ENCODE measurements around the gene ZNF511.
A peak's percentile ranks its signal among the peaks of the same experiment; 100 is the strongest.

Gene ZNF511

GRCh38 chr10:133336577-133337369 is 28.1 kb downstream of the ZNF511 start, which contains the start of gene CALY (continued):
- TF ChIP-seq, protein P1, sequence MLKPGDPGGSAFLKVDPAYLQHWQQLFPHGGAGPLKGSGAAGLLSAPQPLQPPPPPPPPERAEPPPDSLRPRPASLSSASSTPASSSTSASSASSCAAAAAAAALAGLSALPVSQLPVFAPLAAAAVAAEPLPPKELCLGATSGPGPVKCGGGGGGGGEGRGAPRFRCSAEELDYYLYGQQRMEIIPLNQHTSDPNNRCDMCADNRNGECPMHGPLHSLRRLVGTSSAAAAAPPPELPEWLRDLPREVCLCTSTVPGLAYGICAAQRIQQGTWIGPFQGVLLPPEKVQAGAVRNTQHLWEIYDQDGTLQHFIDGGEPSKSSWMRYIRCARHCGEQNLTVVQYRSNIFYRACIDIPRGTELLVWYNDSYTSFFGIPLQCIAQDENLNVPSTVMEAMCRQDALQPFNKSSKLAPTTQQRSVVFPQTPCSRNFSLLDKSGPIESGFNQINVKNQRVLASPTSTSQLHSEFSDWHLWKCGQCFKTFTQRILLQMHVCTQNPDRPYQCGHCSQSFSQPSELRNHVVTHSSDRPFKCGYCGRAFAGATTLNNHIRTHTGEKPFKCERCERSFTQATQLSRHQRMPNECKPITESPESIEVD (tag by site-specific recombination; IDR thresholded peaks at IDR 0.05): no peak
- TF ChIP-seq ZNF623 (tag by site-specific recombination; IDR thresholded peaks at IDR 0.05) (no peak), ZNF362 (tag by site-specific recombination; IDR thresholded peaks at IDR 0.05) (no peak), ZNF341 (tag by site-specific recombination; IDR thresholded peaks at IDR 0.05; ENCODE audit: low read depth) (no peak), ZNF16 (tag by site-specific recombination; IDR thresholded peaks at IDR 0.05; ENCODE audit: low read depth) (no peak), ZNF473 (tag by site-specific recombination; IDR thresholded peaks at IDR 0.05) (no peak), ZFP69B (tag by site-specific recombination; IDR thresholded peaks at IDR 0.05) (no peak; the same call in 1 of the 2 replicates), ZNF292 (tag by site-specific recombination; IDR thresholded peaks at IDR 0.05; ENCODE audit: borderline replicate concordance, low read depth) (0 out of 2 replicates have a peak, but pooled peaks have one; percentile 11), ZNF214 (tag by site-specific recombination; IDR thresholded peaks at IDR 0.05; ENCODE audit: borderline replicate concordance) (no peak), YY1 (tag by site-specific recombination; IDR thresholded peaks at IDR 0.05) (no peak; the same call in 1 of the 2 replicates), ZNF335 (tag by site-specific recombination; conservative IDR thresholded peaks at IDR 0.05) (peak; percentile 18; the same call in 1 of the 2 replicates), ZNF792 (tag by site-specific recombination; IDR thresholded peaks at IDR 0.05) (no peak), ZNF560 (tag by site-specific recombination; IDR thresholded peaks at IDR 0.05; ENCODE audit: borderline replicate concordance) (no peak), ZNF354C (tag by site-specific recombination; IDR thresholded peaks at IDR 0.05; ENCODE audit: borderline replicate concordance, low read depth) (no peak), ZSCAN30 (tag by site-specific recombination; IDR thresholded peaks at IDR 0.05) (no peak), ZNF140 (tag by site-specific recombination; IDR thresholded peaks at IDR 0.05) (0 out of 2 replicates have a peak, but pooled peaks have one; percentile 2), ZNF133 (tag by site-specific recombination; IDR thresholded peaks at IDR 0.05) (no peak), TRIM28 (IDR thresholded peaks at IDR 0.05; ENCODE audit: borderline replicate concordance, low read length) (no peak), INSM2 (tag by site-specific recombination; IDR thresholded peaks at IDR 0.05) (no peak), ZNF48 (tag by site-specific recombination; IDR thresholded peaks at IDR 0.05) (no peak), KLF8 (tag by site-specific recombination; IDR thresholded peaks at IDR 0.05) (peak; percentile 90), ZNF549 (tag by site-specific recombination; IDR thresholded peaks at IDR 0.05) (no peak), ZNF544 (tag by site-specific recombination; IDR thresholded peaks at IDR 0.05) (no peak; the same call in 1 of the 2 replicates), ZNF704 (tag by site-specific recombination; IDR thresholded peaks at IDR 0.05) (no peak), SCRT2 (tag by site-specific recombination; IDR thresholded peaks at IDR 0.05) (peak; percentile 97), ZNF274 (IDR thresholded peaks at IDR 0.05; ENCODE audit: low read length) (no peak), ZNF274 (tag by site-specific recombination; IDR thresholded peaks at IDR 0.05; ENCODE audit: borderline replicate concordance) (no peak; the same call in 1 of the 2 replicates), ZNF654 (tag by site-specific recombination; IDR thresholded peaks at IDR 0.05; ENCODE audit: low read depth) (no peak), ZNF2 (tag by site-specific recombination; IDR thresholded peaks at IDR 0.05) (no peak), ZNF580 (tag by site-specific recombination; IDR thresholded peaks at IDR 0.05) (no peak)
- TF ChIP-seq, protein P2, sequence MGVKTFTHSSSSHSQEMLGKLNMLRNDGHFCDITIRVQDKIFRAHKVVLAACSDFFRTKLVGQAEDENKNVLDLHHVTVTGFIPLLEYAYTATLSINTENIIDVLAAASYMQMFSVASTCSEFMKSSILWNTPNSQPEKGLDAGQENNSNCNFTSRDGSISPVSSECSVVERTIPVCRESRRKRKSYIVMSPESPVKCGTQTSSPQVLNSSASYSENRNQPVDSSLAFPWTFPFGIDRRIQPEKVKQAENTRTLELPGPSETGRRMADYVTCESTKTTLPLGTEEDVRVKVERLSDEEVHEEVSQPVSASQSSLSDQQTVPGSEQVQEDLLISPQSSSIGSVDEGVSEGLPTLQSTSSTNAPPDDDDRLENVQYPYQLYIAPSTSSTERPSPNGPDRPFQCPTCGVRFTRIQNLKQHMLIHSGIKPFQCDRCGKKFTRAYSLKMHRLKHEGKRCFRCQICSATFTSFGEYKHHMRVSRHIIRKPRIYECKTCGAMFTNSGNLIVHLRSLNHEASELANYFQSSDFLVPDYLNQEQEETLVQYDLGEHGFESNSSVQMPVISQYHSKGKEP (tag by site-specific recombination; IDR thresholded peaks at IDR 0.05): no peak
- TF ChIP-seq, protein P3, sequence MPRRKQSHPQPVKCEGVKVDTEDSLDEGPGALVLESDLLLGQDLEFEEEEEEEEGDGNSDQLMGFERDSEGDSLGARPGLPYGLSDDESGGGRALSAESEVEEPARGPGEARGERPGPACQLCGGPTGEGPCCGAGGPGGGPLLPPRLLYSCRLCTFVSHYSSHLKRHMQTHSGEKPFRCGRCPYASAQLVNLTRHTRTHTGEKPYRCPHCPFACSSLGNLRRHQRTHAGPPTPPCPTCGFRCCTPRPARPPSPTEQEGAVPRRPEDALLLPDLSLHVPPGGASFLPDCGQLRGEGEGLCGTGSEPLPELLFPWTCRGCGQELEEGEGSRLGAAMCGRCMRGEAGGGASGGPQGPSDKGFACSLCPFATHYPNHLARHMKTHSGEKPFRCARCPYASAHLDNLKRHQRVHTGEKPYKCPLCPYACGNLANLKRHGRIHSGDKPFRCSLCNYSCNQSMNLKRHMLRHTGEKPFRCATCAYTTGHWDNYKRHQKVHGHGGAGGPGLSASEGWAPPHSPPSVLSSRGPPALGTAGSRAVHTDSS (tag by site-specific recombination; IDR thresholded peaks at IDR 0.05): no peak

All from HEK293 (cell line).